LNCAP (cell line): ENCODE results near the gene ERN1.

Experiments
- TF ChIP-seq, protein P1 (sequence below): fragments of 450-650 bp; IDR thresholded peaks from 2 replicates; pipeline ENCODE4 v1.5.1; 2017; ENCODE audit warnings: mild to moderate bottlenecking

ERN1 gene

DNA sequence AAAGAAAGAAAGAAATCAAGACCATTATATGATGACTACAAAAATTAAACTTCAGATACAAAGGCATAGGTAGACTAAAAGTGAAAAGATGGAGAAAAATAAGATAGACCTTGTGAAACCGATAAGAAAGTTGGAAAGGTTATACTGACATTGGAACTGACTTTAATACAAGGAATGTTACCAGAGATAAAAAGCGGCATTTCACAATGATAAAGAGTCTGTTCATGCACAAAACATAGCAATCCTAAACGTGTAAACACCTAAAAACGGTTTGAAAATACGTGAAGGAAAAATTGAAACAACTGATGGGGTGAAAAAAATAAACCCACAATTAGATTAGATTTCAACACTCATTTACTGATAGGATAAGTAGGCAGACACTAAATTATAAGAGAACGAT, 9.6 kb upstream of the ERN1 start:
- TF ChIP-seq, protein P1, sequence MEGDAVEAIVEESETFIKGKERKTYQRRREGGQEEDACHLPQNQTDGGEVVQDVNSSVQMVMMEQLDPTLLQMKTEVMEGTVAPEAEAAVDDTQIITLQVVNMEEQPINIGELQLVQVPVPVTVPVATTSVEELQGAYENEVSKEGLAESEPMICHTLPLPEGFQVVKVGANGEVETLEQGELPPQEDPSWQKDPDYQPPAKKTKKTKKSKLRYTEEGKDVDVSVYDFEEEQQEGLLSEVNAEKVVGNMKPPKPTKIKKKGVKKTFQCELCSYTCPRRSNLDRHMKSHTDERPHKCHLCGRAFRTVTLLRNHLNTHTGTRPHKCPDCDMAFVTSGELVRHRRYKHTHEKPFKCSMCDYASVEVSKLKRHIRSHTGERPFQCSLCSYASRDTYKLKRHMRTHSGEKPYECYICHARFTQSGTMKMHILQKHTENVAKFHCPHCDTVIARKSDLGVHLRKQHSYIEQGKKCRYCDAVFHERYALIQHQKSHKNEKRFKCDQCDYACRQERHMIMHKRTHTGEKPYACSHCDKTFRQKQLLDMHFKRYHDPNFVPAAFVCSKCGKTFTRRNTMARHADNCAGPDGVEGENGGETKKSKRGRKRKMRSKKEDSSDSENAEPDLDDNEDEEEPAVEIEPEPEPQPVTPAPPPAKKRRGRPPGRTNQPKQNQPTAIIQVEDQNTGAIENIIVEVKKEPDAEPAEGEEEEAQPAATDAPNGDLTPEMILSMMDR = no peak

DNA sequence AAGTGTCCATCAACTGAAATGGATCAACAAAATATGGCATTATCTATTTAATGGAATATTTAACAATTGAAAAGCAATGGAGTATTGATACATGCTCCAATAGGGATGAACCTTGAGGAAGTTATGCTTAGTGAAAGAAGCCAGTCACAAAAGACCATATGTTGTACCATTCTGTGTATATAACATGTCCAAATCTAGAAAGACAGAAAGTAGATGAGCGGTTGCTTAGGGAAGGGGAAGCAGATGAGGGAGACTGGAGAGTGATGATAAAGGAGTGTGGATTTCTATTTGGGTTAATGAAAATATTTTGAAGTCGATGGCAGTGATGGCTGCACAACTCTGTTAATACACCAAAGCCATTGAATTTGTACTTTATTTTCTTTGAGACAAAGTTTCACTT, 8.5 kb upstream of the ERN1 start:
- TF ChIP-seq, protein P1 = no peak

DNA sequence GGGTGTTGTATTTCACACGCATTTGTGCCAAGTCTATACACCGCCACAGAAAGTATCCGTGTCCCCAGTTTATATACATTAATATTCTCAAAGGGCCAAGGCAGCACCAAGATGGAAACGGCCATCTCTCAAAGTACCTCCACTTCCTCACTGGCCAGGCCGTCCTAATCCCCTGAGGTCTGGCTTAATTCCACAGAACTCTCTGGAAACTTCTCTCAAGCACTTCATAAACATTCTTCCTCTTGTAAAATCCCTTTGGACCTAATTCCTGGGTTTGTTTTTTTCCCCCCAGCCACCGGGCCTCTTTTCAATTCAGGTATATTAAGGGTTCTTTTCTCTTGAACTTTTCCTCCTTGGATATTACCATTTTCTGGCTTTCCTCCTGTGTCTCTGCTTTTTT, 5.1 kb upstream of the ERN1 start:
- TF ChIP-seq, protein P1 = no peak

DNA sequence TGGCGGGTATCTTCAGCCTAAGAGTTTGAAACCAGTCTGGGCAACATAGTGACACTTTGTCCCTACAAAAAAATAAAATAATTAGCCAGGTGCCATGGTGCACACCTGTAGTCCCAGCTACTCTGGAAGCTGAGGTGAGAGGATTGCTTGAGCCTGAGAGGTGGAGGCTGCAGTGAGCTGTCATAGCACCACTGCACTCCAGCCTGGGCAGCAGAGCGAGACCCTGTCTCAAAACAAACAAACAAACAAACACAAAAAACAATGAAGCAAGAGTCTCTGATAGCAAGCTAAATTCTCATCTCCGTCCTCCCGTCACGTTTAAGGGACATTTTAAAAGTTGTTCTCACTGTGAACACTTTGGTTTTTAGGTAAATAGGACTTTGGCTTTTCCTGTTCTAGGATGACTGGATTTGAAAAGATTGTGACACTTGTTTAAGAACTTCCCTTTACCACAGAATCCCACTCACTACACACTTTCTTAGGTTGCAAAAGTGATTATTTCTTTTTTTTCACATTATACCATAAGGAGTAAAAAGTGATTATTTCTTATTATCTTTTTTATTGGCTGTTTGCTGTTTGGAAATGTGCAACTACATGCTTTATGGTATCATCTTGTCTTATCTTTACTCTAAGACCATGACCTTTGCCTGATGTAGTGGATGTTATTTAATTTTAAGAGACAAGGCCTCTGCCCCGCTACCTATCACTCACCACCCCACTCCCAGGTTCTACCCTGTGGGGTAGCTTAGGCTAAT, 4.4 kb upstream of the ERN1 start:
- TF ChIP-seq, protein P1 = no peak

DNA sequence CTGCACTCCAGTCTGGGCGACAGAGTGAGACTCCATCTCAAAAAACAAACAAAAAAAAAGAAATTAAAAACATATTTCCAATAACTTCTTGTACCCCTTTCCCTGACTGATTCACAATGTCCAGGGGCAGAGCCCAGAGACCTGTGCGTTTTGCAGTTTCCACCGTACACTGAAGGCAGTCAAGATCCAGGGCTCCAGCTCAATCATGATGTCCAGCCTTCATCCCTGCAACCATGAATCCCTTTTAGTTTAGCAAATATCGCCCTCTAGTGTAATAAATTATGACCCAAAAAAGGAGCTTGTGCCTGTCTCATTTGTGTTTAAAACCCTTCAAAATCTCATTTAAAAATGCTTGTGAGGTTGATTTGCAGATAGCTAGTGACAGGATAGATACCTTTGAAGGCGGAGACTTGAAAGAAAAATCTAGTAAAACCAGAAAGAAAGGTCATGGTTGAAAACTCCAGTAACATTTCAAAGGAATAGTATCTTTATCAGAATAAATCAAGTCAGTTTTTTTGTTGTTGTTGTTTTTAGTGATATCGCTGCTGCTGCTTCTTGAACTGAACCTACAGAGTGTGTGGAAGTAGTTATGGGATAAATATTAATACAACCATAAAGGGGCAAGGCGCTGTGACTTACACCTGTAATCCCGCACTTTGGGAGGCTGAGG, 3.7 kb upstream of the ERN1 start:
- TF ChIP-seq, protein P1 = peak; percentile 65

DNA sequence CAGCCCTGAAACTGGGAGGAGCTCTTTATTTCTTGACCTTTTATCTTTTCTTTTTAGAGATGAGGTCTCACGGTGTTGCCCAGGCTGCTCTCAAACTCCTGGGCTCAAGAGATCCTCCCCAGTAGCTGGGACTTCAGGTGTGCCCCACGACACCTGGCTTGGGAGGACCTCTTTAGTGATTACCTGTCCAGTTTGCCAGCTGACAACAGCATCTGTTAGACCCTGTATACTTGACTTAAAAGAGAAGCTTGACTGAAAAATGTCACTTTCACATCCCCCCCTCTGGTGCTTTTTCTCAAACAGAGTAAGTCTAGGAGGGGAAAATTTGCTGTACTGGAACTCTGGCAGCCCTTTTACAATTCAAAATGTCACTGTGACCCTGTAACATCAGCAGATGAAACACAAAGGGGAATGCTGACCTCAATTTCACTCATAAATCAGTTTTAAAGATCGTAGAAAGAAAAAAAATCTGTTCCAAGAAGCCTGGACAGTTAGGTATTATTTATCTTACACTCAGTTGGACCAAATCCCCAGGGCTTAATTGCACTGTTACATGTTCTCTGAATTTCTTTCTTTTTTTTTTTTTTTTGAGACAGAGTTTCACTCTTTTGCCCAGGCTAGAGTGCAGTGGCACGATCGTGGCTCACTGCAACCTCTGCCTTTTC, 1.8 kb upstream of the ERN1 start:
- TF ChIP-seq, protein P1 = no peak

DNA sequence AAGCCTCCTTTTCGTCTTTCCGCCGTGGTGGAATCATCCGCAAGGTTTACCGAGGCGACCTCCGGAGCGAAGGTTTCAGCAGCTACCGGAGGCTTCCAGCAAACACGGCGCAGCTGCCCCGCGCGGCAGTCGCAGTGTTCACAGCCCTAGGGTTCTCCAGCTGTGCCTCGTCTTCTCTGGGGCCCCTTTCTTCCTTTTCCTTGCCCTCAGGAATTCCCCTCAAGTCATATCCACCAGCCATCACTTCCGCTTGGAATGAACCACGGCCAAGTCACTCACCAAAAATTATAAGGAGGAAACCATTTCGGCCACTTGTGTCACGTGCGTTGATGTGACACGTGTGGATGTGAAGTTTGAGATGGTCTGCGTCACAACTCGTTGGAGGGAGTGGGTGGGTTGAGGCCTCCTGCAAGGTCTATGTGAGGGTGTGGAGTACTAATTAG, 636 bp upstream of the ERN1 start:
- TF ChIP-seq, protein P1 = no peak
